ENCODE results near the gene OSBPL7.
A peak's percentile ranks its signal among the peaks of the same experiment; 100 is the strongest.

Gene OSBPL7

GRCh38 chr17:47840742-47841487 lies 19.3 kb upstream of the OSBPL7 start, which contains the start of gene SCRN2 (continued):
- TF ChIP-seq ZBTB10 (tag by site-specific recombination; IDR thresholded peaks at IDR 0.05) (peak; percentile 86), ZNF335 (tag by site-specific recombination; conservative IDR thresholded peaks at IDR 0.05) (peak; percentile 91), PRDM10 (tag by site-specific recombination; IDR thresholded peaks at IDR 0.05) (peak; percentile 79), ZNF324 (tag by site-specific recombination; IDR thresholded peaks at IDR 0.05) (peak; percentile 39), KLF9 (tag by site-specific recombination; IDR thresholded peaks at IDR 0.05; ENCODE audit: low read depth) (peak; percentile 71), ZNF398 (tag by site-specific recombination; IDR thresholded peaks at IDR 0.05) (peak; percentile 52; the same call in 1 of the 2 replicates), INSM2 (tag by site-specific recombination; IDR thresholded peaks at IDR 0.05) (no peak), ZNF16 (tag by site-specific recombination; IDR thresholded peaks at IDR 0.05; ENCODE audit: low read depth) (no peak), ZNF473 (tag by site-specific recombination; IDR thresholded peaks at IDR 0.05) (no peak), ZBTB26 (tag by site-specific recombination; optimal IDR thresholded peaks at IDR 0.05) (peak; percentile 59), ZNF362 (tag by site-specific recombination; IDR thresholded peaks at IDR 0.05) (no peak), ZNF2 (tag by site-specific recombination; IDR thresholded peaks at IDR 0.05) (peak; percentile 93), ZNF10 (tag by site-specific recombination; IDR thresholded peaks at IDR 0.05) (0 out of 2 replicates have a peak, but pooled peaks have one; percentile 38), ZNF302 (tag by site-specific recombination; IDR thresholded peaks at IDR 0.05; ENCODE audit: low read depth) (no peak), BCL11B (tag by site-specific recombination; IDR thresholded peaks at IDR 0.05; ENCODE audit: low read depth) (peak; percentile 97), ZNF629 (tag by site-specific recombination; IDR thresholded peaks at IDR 0.05) (peak; percentile 59; the same call in 1 of the 2 replicates), GLIS1 (tag by site-specific recombination; IDR thresholded peaks at IDR 0.05) (peak; percentile 99), ZNF639 (tag by site-specific recombination; IDR thresholded peaks at IDR 0.05) (peak; percentile 44), GLIS2 (tag by site-specific recombination; IDR thresholded peaks at IDR 0.05) (peak; percentile 100), ZSCAN23 (tag by site-specific recombination; IDR thresholded peaks at IDR 0.05) (no peak)

All from HEK293 (cell line).